Measurements from ENCODE around the gene DEFB126. TPM values are rescaled to one million over a fixed set of nuclear protein-coding genes. Genes with fewer than 3 reads are reported as not detected.

DEFB126 gene
- total and polyA plus RNA-seq, 9 of the 15 experiments (the other 6 are each of a cell fraction or from before 2014, with no cell fraction given): not detected

DNA sequence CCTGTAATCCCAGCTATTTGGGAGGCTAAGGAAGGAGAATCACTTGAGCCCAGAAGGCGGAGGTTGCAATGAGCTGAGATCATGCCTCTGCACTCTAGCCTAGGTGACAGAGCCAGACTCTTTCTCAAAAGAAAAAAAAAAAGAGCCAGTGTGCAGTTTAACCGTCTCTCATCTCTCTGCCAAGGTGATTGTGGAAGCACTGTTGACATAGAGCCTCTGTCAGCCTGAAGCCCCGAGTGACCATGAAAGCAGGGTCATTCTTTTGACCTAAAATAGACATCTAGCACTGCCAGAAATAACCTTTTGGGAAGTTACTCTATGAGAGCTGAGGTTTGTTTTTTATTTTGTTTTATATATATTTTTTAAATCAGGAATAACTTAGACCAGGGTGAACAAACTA, 22.2 kb downstream of the DEFB126 start (continued):
- TF ChIP-seq, protein P1, sequence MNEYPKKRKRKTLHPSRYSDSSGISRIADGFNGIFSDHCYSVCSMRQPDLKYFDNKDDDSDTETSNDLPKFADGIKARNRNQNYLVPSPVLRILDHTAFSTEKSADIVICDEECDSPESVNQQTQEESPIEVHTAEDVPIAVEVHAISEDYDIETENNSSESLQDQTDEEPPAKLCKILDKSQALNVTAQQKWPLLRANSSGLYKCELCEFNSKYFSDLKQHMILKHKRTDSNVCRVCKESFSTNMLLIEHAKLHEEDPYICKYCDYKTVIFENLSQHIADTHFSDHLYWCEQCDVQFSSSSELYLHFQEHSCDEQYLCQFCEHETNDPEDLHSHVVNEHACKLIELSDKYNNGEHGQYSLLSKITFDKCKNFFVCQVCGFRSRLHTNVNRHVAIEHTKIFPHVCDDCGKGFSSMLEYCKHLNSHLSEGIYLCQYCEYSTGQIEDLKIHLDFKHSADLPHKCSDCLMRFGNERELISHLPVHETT (CRISPR knock-in tag; conservative IDR thresholded peaks at IDR 0.05 in 1 of 2, IDR thresholded peaks at IDR 0.05 in 1 of 2): no peak
- TF ChIP-seq LCOR (CRISPR knock-in tag; IDR thresholded peaks at IDR 0.05): no peak
- TF ChIP-seq THRB (CRISPR knock-in tag; conservative IDR thresholded peaks at IDR 0.05): no peak

DNA sequence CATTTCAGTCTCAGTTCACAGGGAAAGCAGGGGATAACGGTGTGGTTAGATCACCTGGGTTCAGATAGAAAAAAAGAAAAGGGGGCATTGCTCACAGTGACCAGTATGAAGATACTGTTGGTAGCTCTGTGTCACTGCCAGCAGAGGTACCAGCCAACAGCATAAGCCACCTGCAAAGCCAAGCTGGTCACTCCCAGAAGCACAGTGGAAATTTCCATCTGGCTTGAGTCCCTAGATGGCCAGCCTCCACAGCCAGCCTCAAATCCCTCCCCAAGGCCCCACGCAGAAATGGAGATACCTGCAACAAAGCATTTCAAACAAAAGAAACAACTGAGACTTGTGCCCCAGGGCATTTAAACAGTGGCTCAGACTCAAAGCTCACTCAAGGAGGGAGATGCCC, 26.5 kb downstream of the DEFB126 start:
- H3K4me2 ChIP-seq (ENCODE audit: insufficient read depth, low read length): no peak overlapping the region
- ChIA-PET CTCF (ENCODE audit: low intra/inter-chr PET ratio) (no interaction called here), POLR2A (no interaction called here)
- H2AFZ ChIP-seq (ENCODE audit: low read depth, low read length): no peak overlapping the region
- H3K27me3 ChIP-seq (ENCODE audit: control insufficient read depth in 2 of 2, insufficient read depth in 2 of 2, low read length in 2 of 2): no peaks in the 10 kb centered on the region; a peak in 4 of 5 replicates
- H3K9ac ChIP-seq (ENCODE audit: insufficient read depth in 1 of 2, low read depth in 2 of 2, low read length in 2 of 2): no peak overlapping the region
- intact Hi-C loops (cut with micrococcal nuclease): no loop called here
- WGBS (ENCODE audit: insufficient coverage, low coverage, missing lambda C conversion rate): 0% methylated on average over 2 of the region's 2 CpGs
- H4K20me1 ChIP-seq (replicated peaks; ENCODE audit: control insufficient read depth, insufficient read depth, low read length): no peaks in the 10 kb centered on the region
- in situ Hi-C loops (cut with MboI): no loop called here
- no peak overlapping the region for H3K27ac ChIP-seq (ENCODE audit: extremely low read depth, low read depth, low read length)
- no peaks in the 10 kb centered on the region for H3K36me3 ChIP-seq (ENCODE audit: control insufficient read depth, insufficient read depth, low read length)
- H3K4me1 ChIP-seq (replicated peaks in 1 of 2; ENCODE audit: control insufficient read depth in 2 of 2, insufficient read depth in 2 of 2, low read length in 2 of 2): no peaks in the 10 kb centered on the region; a peak in 1 of 5 replicates
- DNase-seq (ENCODE audit: extremely low read depth in 1 of 4, low spot score in 3 of 4): no peak
- no peak for FAIRE-seq
- no peaks in the 10 kb centered on the region for H3K79me2 ChIP-seq (ENCODE audit: control insufficient read depth, insufficient read depth, low read length)
- no TSS peak for BruUV-seq (replicated peaks)
- H3K9me3 ChIP-seq (replicated peaks; ENCODE audit: control insufficient read depth, insufficient read depth, low read depth, low read length): no peaks in the 10 kb centered on the region
- ATAC-seq: no peak
- H3K9me1 ChIP-seq (ENCODE audit: control insufficient read depth, insufficient read depth, low read length): no peaks in the 10 kb centered on the region
- H3K4me3 ChIP-seq: no peak overlapping the region
- TF ChIP-seq, protein P2, sequence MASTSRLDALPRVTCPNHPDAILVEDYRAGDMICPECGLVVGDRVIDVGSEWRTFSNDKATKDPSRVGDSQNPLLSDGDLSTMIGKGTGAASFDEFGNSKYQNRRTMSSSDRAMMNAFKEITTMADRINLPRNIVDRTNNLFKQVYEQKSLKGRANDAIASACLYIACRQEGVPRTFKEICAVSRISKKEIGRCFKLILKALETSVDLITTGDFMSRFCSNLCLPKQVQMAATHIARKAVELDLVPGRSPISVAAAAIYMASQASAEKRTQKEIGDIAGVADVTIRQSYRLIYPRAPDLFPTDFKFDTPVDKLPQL (IDR thresholded peaks at IDR 0.05; ENCODE audit: extremely low read depth, insufficient read length): no peak
- TF ChIP-seq ZNF212 (CRISPR knock-in tag; IDR thresholded peaks at IDR 0.05) (no peak), POLR3G (IDR thresholded peaks at IDR 0.05; ENCODE audit: extremely low read depth, insufficient read length, insufficient replicate concordance) (no peak), ZNF76 (CRISPR knock-in tag; IDR thresholded peaks at IDR 0.05; ENCODE audit: borderline replicate concordance) (no peak), SIX5 (IDR thresholded peaks at IDR 0.05; ENCODE audit: borderline replicate concordance in 1 of 2, insufficient read depth in 1 of 2, low read depth in 1 of 2, low read length in 2 of 2) (no peak), NRF1 (conservative IDR thresholded peaks at IDR 0.05 in 1 of 2, IDR thresholded peaks at IDR 0.05 in 1 of 2) (no peak), NCOA4 (IDR thresholded peaks at IDR 0.05; ENCODE audit: partially characterized antibody) (no peak), SNRNP70 (optimal IDR thresholded peaks at IDR 0.05; ENCODE audit: low read depth, low read length) (no peak), U2AF2 (optimal IDR thresholded peaks at IDR 0.05; ENCODE audit: low read depth, low read length) (no peak), HOXB6 (CRISPR knock-in tag; IDR thresholded peaks at IDR 0.05; ENCODE audit: borderline replicate concordance) (no peak)
- TF ChIP-seq, protein P3, sequence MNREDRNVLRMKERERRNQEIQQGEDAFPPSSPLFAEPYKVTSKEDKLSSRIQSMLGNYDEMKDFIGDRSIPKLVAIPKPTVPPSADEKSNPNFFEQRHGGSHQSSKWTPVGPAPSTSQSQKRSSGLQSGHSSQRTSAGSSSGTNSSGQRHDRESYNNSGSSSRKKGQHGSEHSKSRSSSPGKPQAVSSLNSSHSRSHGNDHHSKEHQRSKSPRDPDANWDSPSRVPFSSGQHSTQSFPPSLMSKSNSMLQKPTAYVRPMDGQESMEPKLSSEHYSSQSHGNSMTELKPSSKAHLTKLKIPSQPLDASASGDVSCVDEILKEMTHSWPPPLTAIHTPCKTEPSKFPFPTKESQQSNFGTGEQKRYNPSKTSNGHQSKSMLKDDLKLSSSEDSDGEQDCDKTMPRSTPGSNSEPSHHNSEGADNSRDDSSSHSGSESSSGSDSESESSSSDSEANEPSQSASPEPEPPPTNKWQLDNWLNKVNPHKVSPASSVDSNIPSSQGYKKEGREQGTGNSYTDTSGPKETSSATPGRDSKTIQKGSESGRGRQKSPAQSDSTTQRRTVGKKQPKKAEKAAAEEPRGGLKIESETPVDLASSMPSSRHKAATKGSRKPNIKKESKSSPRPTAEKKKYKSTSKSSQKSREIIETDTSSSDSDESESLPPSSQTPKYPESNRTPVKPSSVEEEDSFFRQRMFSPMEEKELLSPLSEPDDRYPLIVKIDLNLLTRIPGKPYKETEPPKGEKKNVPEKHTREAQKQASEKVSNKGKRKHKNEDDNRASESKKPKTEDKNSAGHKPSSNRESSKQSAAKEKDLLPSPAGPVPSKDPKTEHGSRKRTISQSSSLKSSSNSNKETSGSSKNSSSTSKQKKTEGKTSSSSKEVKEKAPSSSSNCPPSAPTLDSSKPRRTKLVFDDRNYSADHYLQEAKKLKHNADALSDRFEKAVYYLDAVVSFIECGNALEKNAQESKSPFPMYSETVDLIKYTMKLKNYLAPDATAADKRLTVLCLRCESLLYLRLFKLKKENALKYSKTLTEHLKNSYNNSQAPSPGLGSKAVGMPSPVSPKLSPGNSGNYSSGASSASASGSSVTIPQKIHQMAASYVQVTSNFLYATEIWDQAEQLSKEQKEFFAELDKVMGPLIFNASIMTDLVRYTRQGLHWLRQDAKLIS (CRISPR knock-in tag; IDR thresholded peaks at IDR 0.05): no peak
